SK-N-SH (cell line): ENCODE measurements around the gene MUS81. TPM values are rescaled to one million over a fixed set of nuclear protein-coding genes. Genes with fewer than 3 reads are reported as not detected.

Experiments
- CTCF ChIA-PET: fragments of 300-600, 350-600 bp; formaldehyde crosslinking; extraction: SDS; loops from one replicate; lab custom pipeline; 2021; lab: Yijun Ruan, JAX
- POLR2A ChIA-PET: fragments of 350-600 bp; sonication (Branson Sonifier 250); formaldehyde crosslinking; extraction: SDS; loops from one replicate; lab custom pipeline; 2020; ENCODE audit warnings: antibody characterized with exemption, inconsistent platforms; lab: Yijun Ruan, JAX
- DNase-seq: peaks from one replicate; pipeline ENCODE4 v3.0.0; 2012
- H2AFZ ChIP-seq: fragments of 200-600 bp; sonication (generic); 2 replicates; pipeline ENCODE4 v1.8.1; 2016; ENCODE audit warnings: antibody characterized with exemption, mild to moderate bottlenecking, low read depth
- H3F3A ChIP-seq: fragments of 200-600 bp; sonication (generic); replicated peaks from 2 replicates; pipeline ENCODE3; 2016; ENCODE audit warnings: antibody characterized with exemption, mild to moderate bottlenecking; ENCODE audit not compliant: insufficient read depth
- H3K27ac ChIP-seq, 2 experiments: fragments of 200-500 bp in 1 of 2; fragments of 200-600 bp in 1 of 2; sonication (Bioruptor generic) in 1 of 2; sonication (generic), shearing (Covaris generic) in 1 of 2; 2 replicates each; pipeline versions ENCODE4 v1.5.1 to v1.6.1; 2014 to 2016; ENCODE audit warnings: low read depth in 2 of 2, inconsistent platforms in 1 of 2, low read length in 1 of 2, mild to moderate bottlenecking in 1 of 2, mixed read lengths in 1 of 2
- H3K27me3 ChIP-seq: fragments of 200-600 bp; sonication (generic), shearing (Covaris generic); 2 replicates; pipeline ENCODE4 v1.6.1; 2016; ENCODE audit warnings: mixed run types; ENCODE audit not compliant: insufficient read depth
- H3K36me3 ChIP-seq, 2 experiments: fragments of 200-500 bp in 1 of 2; fragments of 200-600 bp in 1 of 2; sonication (Bioruptor generic) in 1 of 2; sonication (generic) in 1 of 2; replicated peaks in 1 of 2; 2 replicates each; pipeline versions ENCODE3 to v1.5.1; 2014 to 2016; ENCODE audit warnings: low read length in 1 of 2, mild to moderate bottlenecking in 1 of 2; ENCODE audit not compliant: insufficient read depth in 2 of 2, control insufficient read depth in 1 of 2
- H3K4me1 ChIP-seq, 2 experiments: fragments of 200-500 bp in 1 of 2; fragments of 200-600 bp in 1 of 2; sonication (Bioruptor generic) in 1 of 2; sonication (generic), shearing (Covaris generic) in 1 of 2; 2 replicates each; pipeline versions ENCODE4 v1.5.1 to v1.6.1; 2014 to 2016; ENCODE audit warnings: low read depth in 1 of 2, low read length in 1 of 2, mixed run types in 1 of 2; ENCODE audit not compliant: insufficient read depth in 2 of 2, control insufficient read depth in 1 of 2
- H3K4me2 ChIP-seq: fragments of 200-600 bp; sonication (generic), shearing (Covaris generic); 2 replicates; pipeline ENCODE4 v1.6.1; 2017; ENCODE audit warnings: mixed run types
- H3K4me3 ChIP-seq, 2 experiments: fragments of 200-500 bp in 1 of 2; fragments of 200-600 bp in 1 of 2; sonication (Bioruptor generic) in 1 of 2; sonication (generic), shearing (Covaris generic) in 1 of 2; 2 replicates each; pipeline versions ENCODE4 v1.5.1 to v1.8.1; 2014 to 2016; ENCODE audit warnings: low read depth in 2 of 2, inconsistent platforms in 1 of 2, low read length in 1 of 2, mild to moderate bottlenecking in 1 of 2, mixed read lengths in 1 of 2, moderate library complexity in 1 of 2
- H3K79me2 ChIP-seq: fragments of 200-600 bp; sonication (generic); 2 replicates; pipeline ENCODE4 v1.8.1; 2017; ENCODE audit warnings: mild to moderate bottlenecking; ENCODE audit not compliant: insufficient read depth
- H3K9ac ChIP-seq: fragments of 200-600 bp; sonication (generic); 2 replicates; pipeline ENCODE4 v1.6.1; 2017; ENCODE audit warnings: mixed run types
- H3K9me2 ChIP-seq: fragments of 200-600 bp; sonication (generic); 2 replicates; pipeline ENCODE4 v1.6.1; 2017; ENCODE audit warnings: mixed run types
- H3K9me3 ChIP-seq: fragments of 200-600 bp; sonication (generic); 2 replicates; pipeline ENCODE4 v1.6.1; 2017; ENCODE audit warnings: mixed run types, mild to moderate bottlenecking, moderate library complexity
- H4K20me1 ChIP-seq: fragments of 200-600 bp; sonication (generic); 2 replicates; pipeline ENCODE4 v1.6.1; 2017; ENCODE audit warnings: mild to moderate bottlenecking, mixed run types; ENCODE audit not compliant: insufficient read depth
- CTCF ChIP-seq: fragments of 200-600 bp; sonication (generic); IDR thresholded peaks from 2 replicates; pipeline ENCODE4 v1.6.1; 2017; ENCODE audit warnings: antibody characterized with exemption, mild to moderate bottlenecking, moderate library complexity
- ELF1 ChIP-seq: IDR thresholded peaks from 2 replicates; pipeline ENCODE4 v1.4.0; 2012
- FOXJ3 ChIP-seq: sonication (generic); formaldehyde crosslinking; IDR thresholded peaks from 2 replicates; pipeline ENCODE4 v1.5.1; 2020; ENCODE audit warnings: mild to moderate bottlenecking, missing genetic modification reagents
- GABPA ChIP-seq: IDR thresholded peaks from 2 replicates; pipeline ENCODE4 v1.4.0; 2012; ENCODE audit warnings: low read depth, mild to moderate bottlenecking
- GATA2 ChIP-seq: sonication (generic); formaldehyde crosslinking; IDR thresholded peaks from 2 replicates; pipeline ENCODE4 v1.5.0; 2020; ENCODE audit warnings: mild to moderate bottlenecking, missing genetic modification reagents
- IRF3 ChIP-seq: fragments of 150-350 bp; IDR thresholded peaks from 2 replicates; pipeline ENCODE4 v1.6.1; 2016; ENCODE audit warnings: mild to moderate bottlenecking, low read depth, low read length
- MEF2A ChIP-seq: IDR thresholded peaks from 2 replicates; pipeline ENCODE4 v1.4.0; 2012; ENCODE audit warnings: low read depth, borderline replicate concordance
- NRF1 ChIP-seq: IDR thresholded peaks from 2 replicates; pipeline ENCODE4 v1.6.1; 2012; ENCODE audit warnings: low read depth, mild to moderate bottlenecking, low read length
- RFX5 ChIP-seq: IDR thresholded peaks from 2 replicates; pipeline ENCODE4 v1.6.1; 2012; ENCODE audit warnings: mild to moderate bottlenecking, improper control_type of control experiment, low read length
- SIN3A ChIP-seq: IDR thresholded peaks from 2 replicates; pipeline ENCODE4 v1.6.1; 2012; ENCODE audit warnings: low read depth, mild to moderate bottlenecking, low read length, moderate library complexity, borderline replicate concordance
- SMC3 ChIP-seq: IDR thresholded peaks from 2 replicates; pipeline ENCODE4 v1.6.1; 2012; ENCODE audit warnings: low read depth, low read length, improper control_type of control experiment
- TCF12 ChIP-seq: IDR thresholded peaks from 2 replicates; pipeline ENCODE4 v1.4.0; 2012
- TEAD4 ChIP-seq: IDR thresholded peaks from 2 replicates; pipeline ENCODE4 v1.4.0; 2012; ENCODE audit warnings: mild to moderate bottlenecking, borderline replicate concordance; ENCODE audit not compliant: insufficient read depth
- USF1 ChIP-seq: IDR thresholded peaks from 2 replicates; pipeline ENCODE4 v1.4.0; 2012; ENCODE audit warnings: low read depth, borderline replicate concordance
- USF2 ChIP-seq: fragments of 150-350 bp; IDR thresholded peaks from 2 replicates; pipeline ENCODE4 v1.6.1; 2017; ENCODE audit warnings: antibody characterized with exemption, low read length, low read depth, borderline replicate concordance
- WGBS: methylation state at CpG from one replicate; pipeline ENCODE4 v1.1.6; 2017; ENCODE audit warnings: low lambda C conversion rate; 5-methylcytosine and 5-hydroxymethylcytosine counted together
- polyA plus RNA-seq, 3 experiments: library from polyadenylated mRNA; depleted of rRNA; stranded (reverse); fragments of >200 nt; gene quantifications; 2 replicates each; pipeline ENCODE4 v1.2.3, GENCODE V29; 2012

Gene MUS81
- polyA plus RNA-seq, 1 of the 3 experiments (the other 2 are of a cell fraction) = 58.2 TPM

- H3K4me1 ChIP-seq = peaks cover 0 to 3% of the 10 kb centered on the region in 2 experiments; a peak in 1 of 4 replicates
- CTCF ChIA-PET = interaction anchor here (0.7 to 13.8 kb wide), 35 partner anchors 8 to 405 kb away, joined by 3 to 111 read pairs (median 6); partner anchors contain the start of genes AP5B1, CCDC85B, KAT5 and OVOL1
- POLR2A ChIA-PET = interaction anchor here (2.9 kb wide), 1 partner anchor 105 kb away, joined by 23 read pairs; the partner anchor contains the start of gene KAT5
- H3K4me2 ChIP-seq = peak overlapping the region; percentile 76
- no peaks in the 10 kb centered on the region for H4K20me1 ChIP-seq
- no peaks in the 10 kb centered on the region for H3F3A ChIP-seq
- TF ChIP-seq SIN3A (no peak), TEAD4 (no peak), USF1 (no peak), USF2 (no peak), FOXJ3 (no peak), RFX5 (no peak), GATA2 (no peak), ELF1 (no peak), CTCF (no peak), SMC3 (no peak), GABPA (no peak), MEF2A (no peak), IRF3 (no peak), NRF1 (no peak), TCF12 (no peak)
- H3K9me3 ChIP-seq = no peaks in the 10 kb centered on the region
- no peaks in the 10 kb centered on the region for H3K79me2 ChIP-seq
- peak overlapping the region; percentile 63 for H3K9ac ChIP-seq
- no peaks in the 10 kb centered on the region for H3K27me3 ChIP-seq
- 61% methylated on average over 5 of the region's 5 CpGs for WGBS
- no peaks in the 10 kb centered on the region for H3K9me2 ChIP-seq
- H2AFZ ChIP-seq = peak overlapping the region; percentile 91
- peak overlapping the region; percentile 62 to 75 for H3K4me3 ChIP-seq
- no peak for DNase-seq
- H3K27ac ChIP-seq = peak overlapping the region in 1 of 2 experiments; percentile 62; a peak in 1 of 4 replicates
- H3K36me3 ChIP-seq = no peaks in the 10 kb centered on the region
Observed at GRCh38 chr11:65817312-65817834, 42.9 kb upstream of the MUS81 start.
